ENCODE data around the gene CMBL.
A peak's percentile ranks its signal among the peaks of the same experiment; 100 is the strongest.
"Not testable (repeated sequence)": the region's sequence is repeated elsewhere in the genome, so short reads cannot be mapped to it uniquely, and the experiment has no call there.

Gene CMBL

GRCh38 chr5:10257870-10258269 is 49.8 kb downstream of the CMBL start:
- no peak for DNase-seq (ENCODE audit: low spot score)

- no peak for DNase-seq (ENCODE audit: low spot score)
Observed at GRCh38 chr5:10254686-10255085, 53.0 kb downstream of the CMBL start.

GRCh38 chr5:10253390-10253789 is 54.3 kb downstream of the CMBL start:
- no peak for DNase-seq (ENCODE audit: low spot score)

GRCh38 chr5:10251405-10251804 is 56.3 kb downstream of the CMBL start:
- DNase-seq (ENCODE audit: low spot score): no peak

- DNase-seq (ENCODE audit: low spot score): peak; percentile 10
Observed at GRCh38 chr5:10250806-10251276, 56.9 kb downstream of the CMBL start.

- DNase-seq (ENCODE audit: low spot score): peak; percentile 95
Observed at GRCh38 chr5:10249948-10250805, 57.5 kb downstream of the CMBL start, which contains the start of gene CCT5. Gene CCT5 (plus strand): TSS chr5:10250280. CDS start chr5:10250341, 61 bp downstream.

GRCh38 chr5:10248378-10249260 is 59.1 kb downstream of the CMBL start:
- no peak for DNase-seq (ENCODE audit: low spot score)

- DNase-seq (ENCODE audit: low spot score): not testable (repeated sequence)
Observed at GRCh38 chr5:10247217-10247616, 60.5 kb downstream of the CMBL start.

GRCh38 chr5:10246761-10247160 is 60.9 kb downstream of the CMBL start:
- no peak for DNase-seq (ENCODE audit: low spot score)

GRCh38 chr5:10244342-10244944 is 63.3 kb downstream of the CMBL start:
- DNase-seq (ENCODE audit: low spot score): no peak

GRCh38 chr5:10243660-10244240 is 64.0 kb downstream of the CMBL start:
- no peak for DNase-seq (ENCODE audit: low spot score)

GRCh38 chr5:10235350-10235749 is 72.4 kb downstream of the CMBL start:
- DNase-seq (ENCODE audit: low spot score): no peak

GRCh38 chr5:10233505-10233904 is 74.2 kb downstream of the CMBL start:
- DNase-seq (ENCODE audit: low spot score): no peak

- no peak for DNase-seq (ENCODE audit: low spot score)
Observed at GRCh38 chr5:10233011-10233410, 74.7 kb downstream of the CMBL start.

- DNase-seq (ENCODE audit: low spot score): no peak
Observed at GRCh38 chr5:10232386-10232785, 75.3 kb downstream of the CMBL start.

- DNase-seq (ENCODE audit: low spot score): no peak
Observed at GRCh38 chr5:10229306-10230048, 78.2 kb downstream of the CMBL start.

GRCh38 chr5:10228288-10228687 is 79.4 kb downstream of the CMBL start:
- no peak for DNase-seq (ENCODE audit: low spot score)

Data from CD4-positive, alpha-beta T cell treated with Interleukin-15 for 4 hours (primary cell).